B cell (primary cell): ENCODE measurements around the gene HDAC11. TPM values are rescaled to one million over a fixed set of nuclear protein-coding genes. Genes with fewer than 3 reads are reported as not detected.

Experiments
- ATAC-seq: fragments of 200-7000 bp; cut with Tn5 transposase; one replicate; pipeline ENCODE4 v1.10.0; 2021; ENCODE audit warnings: low read depth, mild to moderate bottlenecking, moderate number of reproducible peaks, moderate library complexity
- CTCF ChIA-PET: fragments of 350-600 bp; sonication (Branson Sonifier 250); formaldehyde crosslinking; loops from one replicate; lab custom pipeline; 2021; ENCODE audit warnings: antibody characterized with exemption, inconsistent platforms; lab: Charles Lee
- POLR2A ChIA-PET: fragments of 350-600 bp; sonication (Branson Sonifier 250); formaldehyde crosslinking; loops from one replicate; lab custom pipeline; 2021; ENCODE audit warnings: antibody characterized with exemption; lab: Charles Lee
- DNase-seq: peaks from one replicate; pipeline ENCODE4 v3.0.0; 2013
- H2AFZ ChIP-seq: 2 replicates; pipeline ENCODE4 v1.6.1; 2012; ENCODE audit warnings: mild to moderate bottlenecking, low read depth, low read length; ENCODE audit not compliant: insufficient read depth, poor library complexity, severe bottlenecking
- H3K27ac ChIP-seq, 2 donors: 1 replicate in 1 of 2; 2 replicates in 1 of 2; pipeline ENCODE4 v1.5.1; 2012 to 2013; ENCODE audit warnings: low read length in 2 of 2, mild to moderate bottlenecking in 2 of 2, moderate library complexity in 1 of 2
- H3K27me3 ChIP-seq, 4 experiments: fragments of 200-600 bp in 1 of 4; sonication (generic) in 1 of 4; replicated peaks in 1 of 4; 1 replicate in 2 of 4; 2 replicates in 2 of 4; pipeline versions ENCODE4 v1.6.1 to v1.7.0; 2013 to 2016; ENCODE audit warnings: low read length in 3 of 4, mild to moderate bottlenecking in 2 of 4, mixed read lengths in 1 of 4, moderate library complexity in 1 of 4; ENCODE audit not compliant: insufficient read depth in 4 of 4, control insufficient read depth in 3 of 4; ENCODE audit errors: control extremely low read depth in 1 of 4
- H3K36me3 ChIP-seq, 2 experiments: replicated peaks in 1 of 2; 1 replicate in 1 of 2; 2 replicates in 1 of 2; pipeline versions ENCODE4 v1.6.1 to v1.7.1; 2013; ENCODE audit warnings: low read length in 1 of 2; ENCODE audit not compliant: insufficient read depth in 2 of 2, control insufficient read depth in 1 of 2; ENCODE audit errors: control extremely low read depth in 1 of 2, extremely low read depth in 1 of 2
- H3K4me1 ChIP-seq, 2 donors: fragments of 200-600 bp in 1 of 2; sonication (generic) in 1 of 2; 1 replicate in 1 of 2; 2 replicates in 1 of 2; pipeline versions ENCODE4 v1.5.1 to v1.6.1; 2013 to 2017; ENCODE audit warnings: low read length in 2 of 2; ENCODE audit not compliant: control insufficient read depth in 2 of 2, insufficient read depth in 2 of 2
- H3K4me2 ChIP-seq: replicated peaks from 2 replicates; pipeline ENCODE3; 2012; ENCODE audit warnings: mild to moderate bottlenecking, low read depth, low read length; ENCODE audit not compliant: poor library complexity, severe bottlenecking
- H3K4me3 ChIP-seq, 5 experiments: fragments of 200-600 bp in 1 of 5; sonication (generic) in 1 of 5; 1 replicate in 3 of 5; 2 replicates in 2 of 5; pipeline versions ENCODE4 v1.5.1 to v1.7.0; 2011 to 2016; ENCODE audit warnings: low read length in 4 of 5, mild to moderate bottlenecking in 4 of 5, low read depth in 2 of 5, control low read depth in 1 of 5, moderate library complexity in 1 of 5; ENCODE audit not compliant: insufficient read depth in 1 of 5; ENCODE audit errors: control extremely low read depth in 1 of 5, extremely low read depth in 1 of 5
- H3K79me2 ChIP-seq: fragments of 200-600 bp; sonication (generic); one replicate; pipeline ENCODE4 v1.6.0; 2016; ENCODE audit warnings: low read length; ENCODE audit not compliant: control insufficient read depth, insufficient read depth
- H3K9ac ChIP-seq: fragments of 200-600 bp; sonication (generic); 2 replicates; pipeline ENCODE4 v1.6.1; 2017; ENCODE audit warnings: mild to moderate bottlenecking, low read length, moderate library complexity
- H3K9me3 ChIP-seq, 3 donors: one replicate each; pipeline versions ENCODE4 v1.6.1 to v1.7.1; 2013; ENCODE audit warnings: low read length in 2 of 3; ENCODE audit not compliant: control insufficient read depth in 2 of 3, insufficient read depth in 1 of 3; ENCODE audit errors: control extremely low read depth in 1 of 3
- H4K20me1 ChIP-seq: 2 replicates; pipeline ENCODE4 v1.6.0; 2012; ENCODE audit warnings: mild to moderate bottlenecking, low read length; ENCODE audit not compliant: insufficient read depth, control insufficient read depth, poor library complexity, severe bottlenecking
- H3K27ac Mint-ChIP-seq: one replicate; pipeline ENCODE4 v1.8.0; 2021; ENCODE audit warnings: mixed read lengths
- H3K27me3 Mint-ChIP-seq: one replicate; pipeline ENCODE4 v1.8.0; 2021; ENCODE audit warnings: mixed read lengths
- H3K4me1 Mint-ChIP-seq: one replicate; pipeline ENCODE4 v1.8.0; 2021; ENCODE audit warnings: mixed read lengths
- H3K4me3 Mint-ChIP-seq: one replicate; pipeline ENCODE4 v1.8.0; 2021; ENCODE audit warnings: mixed read lengths
- H3K9me3 Mint-ChIP-seq: one replicate; pipeline ENCODE4 v1.8.0; 2022; ENCODE audit warnings: mixed read lengths; ENCODE audit not compliant: insufficient read depth
- EZH2 ChIP-seq: IDR thresholded peaks from 2 replicates; pipeline ENCODE4 v1.6.1; 2012; ENCODE audit warnings: borderline replicate concordance, low read depth, mild to moderate bottlenecking, moderate library complexity, low read length; ENCODE audit not compliant: insufficient read depth, poor library complexity, severe bottlenecking
- WGBS: methylation state at CpG from one replicate; pipeline ENCODE4 v1.1.5; 2013; ENCODE audit warnings: missing lambda C conversion rate; ENCODE audit not compliant: insufficient coverage; 5-methylcytosine and 5-hydroxymethylcytosine counted together
- intact Hi-C: fragments of 100-400 bp; cut with micrococcal nuclease; formaldehyde crosslinking; loops from one replicate; pipeline ENCODE4 v1.10.0; 2022
- polyA plus RNA-seq: library from polyadenylated mRNA; depleted of rRNA; stranded (reverse); fragments of >200 nt; gene quantifications from 2 replicates; pipeline ENCODE4 v1.2.3, GENCODE V29; 2012
- total RNA-seq, 2 donors: library from RNA; stranded (reverse); fragments of 120-200 nt in 1 of 2; gene quantifications; 1 replicate in 1 of 2; 2 replicates in 1 of 2; pipeline versions ENCODE4 v1.2.3 to v1.2.4, GENCODE V29; 2013 to 2022
- TF ChIP-seq, protein P1 (sequence below): fragments of 200-600 bp; IDR thresholded peaks from one replicate; pipeline ENCODE4 v1.8.0; 2022; ENCODE audit warnings: antibody characterized with exemption, mild to moderate bottlenecking

The HDAC11 gene
- total and polyA plus RNA-seq, 2 donors (not counting 1 experiment from before 2014, with no cell fraction given): 0.76 to 5.5 TPM

DNA sequence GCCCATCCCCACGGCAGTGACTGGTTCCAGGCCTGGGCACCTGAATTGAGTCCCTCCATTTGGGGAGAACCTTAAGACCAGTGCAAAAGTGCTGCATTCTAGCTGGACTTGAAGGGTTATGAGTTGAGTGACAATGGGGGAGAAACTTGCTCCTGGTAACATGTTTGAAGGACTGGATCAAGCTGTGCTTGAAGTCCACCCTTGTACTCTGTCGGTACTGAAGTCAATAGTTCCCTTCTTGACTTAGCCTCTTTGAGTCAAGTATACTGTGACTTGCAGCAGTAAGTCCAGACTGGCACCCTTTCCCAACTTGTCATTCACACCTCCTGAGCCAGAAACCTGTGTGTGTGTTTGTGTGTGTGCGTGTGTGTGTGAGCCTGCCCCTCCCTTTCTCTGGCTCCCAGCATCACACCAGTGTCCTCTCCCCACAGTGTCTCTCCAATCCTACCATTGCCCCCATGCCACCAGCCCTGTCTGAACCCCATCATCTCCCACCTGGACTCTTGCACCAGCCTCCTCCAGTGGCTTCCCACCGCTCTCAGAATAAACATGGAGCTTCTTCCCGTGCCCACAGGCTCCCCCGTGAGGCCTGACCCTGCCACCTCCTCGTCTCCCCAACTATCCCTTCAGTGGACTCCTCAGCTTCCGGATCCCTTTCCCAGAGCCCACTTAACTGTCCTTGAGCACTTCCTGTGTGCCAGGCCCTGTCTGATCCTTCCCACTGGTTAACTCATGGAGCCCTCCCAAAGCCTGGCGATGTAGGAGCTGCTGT, 58.6 kb downstream of the HDAC11 start:
- Histone ChIP-seq H4K20me1 (no peaks in the 10 kb centered on the region), H3K27ac (no peak overlapping the region), H3K79me2 (no peaks in the 10 kb centered on the region), H3K4me3 (no peak overlapping the region), H3K9ac (no peak overlapping the region), H3K36me3 (no peaks in the 10 kb centered on the region), H3K4me1 (peaks cover 0 to 3% of the 10 kb centered on the region in 2 donors), H3K27me3 (peaks cover 0 to 22% (median 0%) of the 10 kb centered on the region in 4 experiments), H3K9me3 (peaks cover 0 to 34% (median 3%) of the 10 kb centered on the region in 3 donors), H2AFZ (no peak overlapping the region), H3K4me2 (no peak overlapping the region)
- H3K27ac Mint-ChIP-seq: no peak overlapping the region
- CTCF ChIA-PET: interaction anchor here (1.2 kb wide), 1 partner anchor 110 kb away, joined by 4 read pairs; no protein-coding TSS in a partner anchor
- POLR2A ChIA-PET: no interaction called here
- 85% methylated on average over 7 of the region's 9 CpGs for WGBS
- peaks cover 30% of the 10 kb centered on the region for H3K27me3 Mint-ChIP-seq
- ATAC-seq (no peak), DNase-seq (no peak)
- TF ChIP-seq, protein P1, sequence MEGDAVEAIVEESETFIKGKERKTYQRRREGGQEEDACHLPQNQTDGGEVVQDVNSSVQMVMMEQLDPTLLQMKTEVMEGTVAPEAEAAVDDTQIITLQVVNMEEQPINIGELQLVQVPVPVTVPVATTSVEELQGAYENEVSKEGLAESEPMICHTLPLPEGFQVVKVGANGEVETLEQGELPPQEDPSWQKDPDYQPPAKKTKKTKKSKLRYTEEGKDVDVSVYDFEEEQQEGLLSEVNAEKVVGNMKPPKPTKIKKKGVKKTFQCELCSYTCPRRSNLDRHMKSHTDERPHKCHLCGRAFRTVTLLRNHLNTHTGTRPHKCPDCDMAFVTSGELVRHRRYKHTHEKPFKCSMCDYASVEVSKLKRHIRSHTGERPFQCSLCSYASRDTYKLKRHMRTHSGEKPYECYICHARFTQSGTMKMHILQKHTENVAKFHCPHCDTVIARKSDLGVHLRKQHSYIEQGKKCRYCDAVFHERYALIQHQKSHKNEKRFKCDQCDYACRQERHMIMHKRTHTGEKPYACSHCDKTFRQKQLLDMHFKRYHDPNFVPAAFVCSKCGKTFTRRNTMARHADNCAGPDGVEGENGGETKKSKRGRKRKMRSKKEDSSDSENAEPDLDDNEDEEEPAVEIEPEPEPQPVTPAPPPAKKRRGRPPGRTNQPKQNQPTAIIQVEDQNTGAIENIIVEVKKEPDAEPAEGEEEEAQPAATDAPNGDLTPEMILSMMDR: no peak
- no peak for TF ChIP-seq EZH2
- H3K4me1 Mint-ChIP-seq: peaks cover under 1% of the 10 kb centered on the region
- peaks cover 2% of the 10 kb centered on the region for H3K9me3 Mint-ChIP-seq
- intact Hi-C loops: no loop called here
- no peak overlapping the region for H3K4me3 Mint-ChIP-seq

DNA sequence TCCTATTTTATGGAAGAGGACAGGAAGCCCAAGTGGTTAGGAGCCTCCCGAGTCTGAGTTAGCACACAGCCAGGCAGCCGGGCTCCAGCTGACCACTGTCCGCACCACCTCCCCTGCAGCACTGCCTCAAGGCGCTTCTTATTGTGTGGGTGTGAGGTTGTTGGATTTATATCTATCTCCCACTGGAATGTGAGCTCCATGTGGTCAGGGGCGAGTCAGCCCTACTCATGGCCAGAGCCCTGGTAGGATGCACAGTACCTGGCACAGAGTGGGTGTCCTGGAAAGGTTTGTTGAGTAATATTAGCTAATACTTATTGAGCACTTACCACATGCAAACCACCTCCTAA, 59.2 kb downstream of the HDAC11 start:
- Histone ChIP-seq H3K9me3 (peaks cover 0 to 34% (median 3%) of the 10 kb centered on the region in 3 donors), H3K9ac (no peak overlapping the region), H3K4me1 (peaks cover 5 to 6% of the 10 kb centered on the region in 2 donors), H3K4me3 (no peak overlapping the region), H3K79me2 (no peaks in the 10 kb centered on the region), H4K20me1 (no peaks in the 10 kb centered on the region), H3K27me3 (peaks cover 0 to 24% (median 0%) of the 10 kb centered on the region in 4 experiments), H3K4me2 (no peak overlapping the region), H2AFZ (no peak overlapping the region), H3K36me3 (no peaks in the 10 kb centered on the region), H3K27ac (no peak overlapping the region)
- peaks cover 34% of the 10 kb centered on the region for H3K27me3 Mint-ChIP-seq
- H3K27ac Mint-ChIP-seq: no peak overlapping the region
- H3K9me3 Mint-ChIP-seq: peaks cover 2% of the 10 kb centered on the region
- peaks cover 5% of the 10 kb centered on the region for H3K4me1 Mint-ChIP-seq
- CTCF ChIA-PET: interaction anchor here (1.2 kb wide), 1 partner anchor 109 kb away, joined by 4 read pairs; no protein-coding TSS in a partner anchor
- POLR2A ChIA-PET: no interaction called here
- TF ChIP-seq EZH2: no peak
- TF ChIP-seq, protein P1: no peak
- H3K4me3 Mint-ChIP-seq: no peak overlapping the region
- intact Hi-C loops: no loop called here
- 80% methylated on average over 1 of the region's 5 CpGs for WGBS
- ATAC-seq: no peak
- no peak for DNase-seq
